HG02970 (cell line): ENCODE measurements around the gene DPEP3.
"Not testable (repeated sequence)": the region's sequence is repeated elsewhere in the genome, so short reads cannot be mapped to it uniquely, and the experiment has no call there.

Experiments
- ATAC-seq: cut with Tn5 transposase; IDR thresholded peaks from one replicate; pipeline ENCODE4 v1.9.1; 2021; ENCODE audit warnings: mild to moderate bottlenecking, moderate library complexity, moderate number of reproducible peaks; ENCODE audit not compliant: unreplicated experiment, low FRiP score

The DPEP3 gene

GRCh38 chr16:67994040-67994408 lies 13.7 kb upstream of the DPEP3 start:
- not testable (repeated sequence) for ATAC-seq

- ATAC-seq, result no peak
These were observed 13.1 kb upstream of the DPEP3 start for GRCh38 chr16:67993207-67994039.

GRCh38 chr16:67992661-67993206 lies 12.4 kb upstream of the DPEP3 start:
- no peak for ATAC-seq

GRCh38 chr16:67990018-67990386 lies 9.7 kb upstream of the DPEP3 start:
- ATAC-seq, result no peak

GRCh38 chr16:67989322-67990017 lies 9.2 kb upstream of the DPEP3 start:
- no peak for ATAC-seq

GRCh38 chr16:67988675-67989074 lies 8.4 kb upstream of the DPEP3 start:
- no peak for ATAC-seq

- ATAC-seq, result no peak
These were observed 7.3 kb upstream of the DPEP3 start for GRCh38 chr16:67987460-67988160.

- ATAC-seq, result no peak
These were observed 6.7 kb upstream of the DPEP3 start for GRCh38 chr16:67986949-67987348.

- no peak for ATAC-seq
These were observed 1.9 kb upstream of the DPEP3 start for GRCh38 chr16:67982011-67982696.

- no peak for ATAC-seq
These were observed 2.7 kb downstream of the DPEP3 start for GRCh38 chr16:67977469-67978227.

- ATAC-seq, result no peak
These were observed 3.3 kb downstream of the DPEP3 start for GRCh38 chr16:67977005-67977404.

GRCh38 chr16:67976205-67976604 lies 4.1 kb downstream of the DPEP3 start:
- no peak for ATAC-seq

- no peak for ATAC-seq
These were observed 4.8 kb downstream of the DPEP3 start for GRCh38 chr16:67975321-67976105.

GRCh38 chr16:67972285-67972684 lies 8.0 kb downstream of the DPEP3 start:
- not testable (repeated sequence) for ATAC-seq

- ATAC-seq, result no peak
These were observed 9.2 kb downstream of the DPEP3 start for GRCh38 chr16:67971111-67971510.

- no peak for ATAC-seq
These were observed 10.9 kb downstream of the DPEP3 start for GRCh38 chr16:67969254-67970039.

- peak; percentile 60 for ATAC-seq
These were observed 11.7 kb downstream of the DPEP3 start, which contains the start of gene SLC12A4 for GRCh38 chr16:67968400-67969253. Gene SLC12A4, minus strand, starts transcription at chr16:67968637. Its CDS starts 84 bp downstream, at chr16:67968553.
